Neural progenitor cell (in vitro differentiated cells): ENCODE measurements around the gene GPRIN3. TPM values are rescaled to one million over a fixed set of nuclear protein-coding genes. Genes with fewer than 3 reads are reported as not detected.

Source experiments
- DNase-seq: peaks from one replicate; pipeline ENCODE4 v3.0.0-alpha.2; 2016; ENCODE audit warnings: low spot score
- H2AFZ ChIP-seq: fragments of 200-600 bp; sonication (generic); replicated peaks from 2 replicates; pipeline ENCODE4 v1.6.1; 2016; ENCODE audit warnings: antibody characterized with exemption
- H3F3A ChIP-seq: fragments of 200-600 bp; sonication (generic); 2 replicates; pipeline ENCODE4 v1.6.1; 2016; ENCODE audit warnings: antibody characterized with exemption, low read depth
- H3K27ac ChIP-seq: fragments of 200-600 bp; sonication (generic); 2 replicates; pipeline ENCODE4 v1.5.1; 2016; ENCODE audit warnings: mild to moderate bottlenecking
- H3K27me3 ChIP-seq: fragments of 200-600 bp; sonication (generic); 2 replicates; pipeline ENCODE4 v1.6.1; 2016; ENCODE audit warnings: mild to moderate bottlenecking, moderate library complexity
- H3K36me3 ChIP-seq: fragments of 200-600 bp; sonication (generic); 2 replicates; pipeline ENCODE4 v1.5.1; 2016
- H3K4me1 ChIP-seq: fragments of 200-600 bp; sonication (generic); 2 replicates; pipeline ENCODE4 v1.6.1; 2016; ENCODE audit warnings: mixed run types
- H3K4me2 ChIP-seq: fragments of 200-600 bp; sonication (generic); 2 replicates; pipeline ENCODE4 v1.6.1; 2016
- H3K4me3 ChIP-seq: fragments of 200-600 bp; sonication (generic); 2 replicates; pipeline ENCODE4 v1.5.1; 2016
- H3K79me2 ChIP-seq: fragments of 200-600 bp; sonication (generic); 2 replicates; pipeline ENCODE4 v1.6.1; 2016; ENCODE audit warnings: low read depth
- H3K9ac ChIP-seq: fragments of 200-600 bp; sonication (generic); 2 replicates; pipeline ENCODE4 v1.6.1; 2016
- H3K9me3 ChIP-seq: fragments of 200-600 bp; sonication (generic); 2 replicates; pipeline ENCODE4 v1.5.1; 2016; ENCODE audit warnings: low read depth
- H4K20me1 ChIP-seq: fragments of 200-600 bp; sonication (generic); 2 replicates; pipeline ENCODE4 v1.6.1; 2016; ENCODE audit warnings: low read depth
- H3K27ac Mint-ChIP-seq: 3 replicates; pipeline ENCODE4 v1.8.0; 2021; ENCODE audit warnings: mixed read lengths
- H3K27me3 Mint-ChIP-seq: 2 replicates; pipeline ENCODE4 v1.8.0; 2022; ENCODE audit warnings: low read depth, mild to moderate bottlenecking, inconsistent platforms, moderate library complexity, mixed read lengths; ENCODE audit not compliant: insufficient read depth
- H3K36me3 Mint-ChIP-seq: 3 replicates; pipeline ENCODE4 v1.8.0; 2021; ENCODE audit warnings: mixed read lengths
- H3K4me1 Mint-ChIP-seq: 3 replicates; pipeline ENCODE4 v1.8.0; 2021; ENCODE audit warnings: mixed read lengths
- H3K4me3 Mint-ChIP-seq: 3 replicates; pipeline ENCODE4 v1.8.0; 2021; ENCODE audit warnings: mild to moderate bottlenecking, moderate library complexity, mixed read lengths
- H3K9me3 Mint-ChIP-seq: 3 replicates; pipeline ENCODE4 v1.8.0; 2020; ENCODE audit warnings: mixed read lengths
- EZH2 ChIP-seq: fragments of 200-600 bp; sonication (generic); IDR thresholded peaks from 2 replicates; pipeline ENCODE4 v1.6.1; 2017; ENCODE audit warnings: antibody characterized with exemption, mild to moderate bottlenecking, moderate library complexity
- EZH2phosphoT487 ChIP-seq: fragments of 200-600 bp; sonication (generic); IDR thresholded peaks from 2 replicates; pipeline ENCODE4 v1.6.1; 2017; ENCODE audit warnings: antibody characterized with exemption
- total RNA-seq: library from RNA; depleted of rRNA; stranded (reverse); fragments of >200 nt; gene quantifications from 2 replicates; pipeline ENCODE4 v1.2.3, GENCODE V29; 2015; ENCODE audit warnings: low replicate concordance
- TF ChIP-seq, protein P1 (sequence below): fragments of 200-600 bp; sonication (generic); IDR thresholded peaks from 2 replicates; pipeline ENCODE4 v1.5.1; 2017; ENCODE audit warnings: antibody characterized with exemption, mild to moderate bottlenecking

Gene GPRIN3
- total RNA-seq, 1 donor from 2014 or later = 0.15 TPM

DNA sequence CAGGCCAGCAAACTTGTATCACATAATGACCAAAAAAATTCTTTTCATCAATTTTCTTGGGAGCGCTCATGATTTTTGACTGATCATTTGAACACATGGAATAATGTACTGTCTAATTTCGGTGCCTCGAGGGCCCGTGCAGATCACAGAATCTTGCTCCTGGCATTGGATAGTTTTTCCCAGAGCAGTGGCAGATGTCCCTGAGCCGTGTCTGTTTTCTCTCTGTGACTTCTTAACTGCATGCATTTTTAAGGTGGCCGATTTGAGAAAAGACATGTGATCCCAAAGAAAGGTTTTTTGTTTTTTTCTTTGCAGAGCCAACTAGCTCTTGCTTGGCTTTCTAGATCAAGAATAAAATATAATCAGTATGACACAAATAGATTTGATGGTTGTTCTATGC, 19.7 kb downstream of the GPRIN3 start:
- no peak overlapping the region for H2AFZ ChIP-seq
- H3K9ac ChIP-seq = no peak overlapping the region
- H3K27ac ChIP-seq = no peak overlapping the region
- H3K36me3 ChIP-seq = no peaks in the 10 kb centered on the region
- DNase-seq = no peak
- H3K9me3 ChIP-seq = no peaks in the 10 kb centered on the region
- H3K4me1 ChIP-seq = no peaks in the 10 kb centered on the region
- H3K27ac Mint-ChIP-seq = no peak overlapping the region
- H3K36me3 Mint-ChIP-seq = no peaks in the 10 kb centered on the region
- H3K4me2 ChIP-seq = no peak overlapping the region
- no peaks in the 10 kb centered on the region for H4K20me1 ChIP-seq
- no peaks in the 10 kb centered on the region for H3F3A ChIP-seq
- peaks cover 2% of the 10 kb centered on the region for H3K4me1 Mint-ChIP-seq
- H3K4me3 ChIP-seq = no peak overlapping the region
- no peaks in the 10 kb centered on the region for H3K27me3 ChIP-seq
- H3K4me3 Mint-ChIP-seq = no peak overlapping the region
- no peaks in the 10 kb centered on the region for H3K27me3 Mint-ChIP-seq
- no peaks in the 10 kb centered on the region for H3K79me2 ChIP-seq
- no peaks in the 10 kb centered on the region for H3K9me3 Mint-ChIP-seq
- TF ChIP-seq EZH2phosphoT487 (no peak), EZH2 (no peak)
- TF ChIP-seq, protein P1, sequence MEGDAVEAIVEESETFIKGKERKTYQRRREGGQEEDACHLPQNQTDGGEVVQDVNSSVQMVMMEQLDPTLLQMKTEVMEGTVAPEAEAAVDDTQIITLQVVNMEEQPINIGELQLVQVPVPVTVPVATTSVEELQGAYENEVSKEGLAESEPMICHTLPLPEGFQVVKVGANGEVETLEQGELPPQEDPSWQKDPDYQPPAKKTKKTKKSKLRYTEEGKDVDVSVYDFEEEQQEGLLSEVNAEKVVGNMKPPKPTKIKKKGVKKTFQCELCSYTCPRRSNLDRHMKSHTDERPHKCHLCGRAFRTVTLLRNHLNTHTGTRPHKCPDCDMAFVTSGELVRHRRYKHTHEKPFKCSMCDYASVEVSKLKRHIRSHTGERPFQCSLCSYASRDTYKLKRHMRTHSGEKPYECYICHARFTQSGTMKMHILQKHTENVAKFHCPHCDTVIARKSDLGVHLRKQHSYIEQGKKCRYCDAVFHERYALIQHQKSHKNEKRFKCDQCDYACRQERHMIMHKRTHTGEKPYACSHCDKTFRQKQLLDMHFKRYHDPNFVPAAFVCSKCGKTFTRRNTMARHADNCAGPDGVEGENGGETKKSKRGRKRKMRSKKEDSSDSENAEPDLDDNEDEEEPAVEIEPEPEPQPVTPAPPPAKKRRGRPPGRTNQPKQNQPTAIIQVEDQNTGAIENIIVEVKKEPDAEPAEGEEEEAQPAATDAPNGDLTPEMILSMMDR = no peak

DNA sequence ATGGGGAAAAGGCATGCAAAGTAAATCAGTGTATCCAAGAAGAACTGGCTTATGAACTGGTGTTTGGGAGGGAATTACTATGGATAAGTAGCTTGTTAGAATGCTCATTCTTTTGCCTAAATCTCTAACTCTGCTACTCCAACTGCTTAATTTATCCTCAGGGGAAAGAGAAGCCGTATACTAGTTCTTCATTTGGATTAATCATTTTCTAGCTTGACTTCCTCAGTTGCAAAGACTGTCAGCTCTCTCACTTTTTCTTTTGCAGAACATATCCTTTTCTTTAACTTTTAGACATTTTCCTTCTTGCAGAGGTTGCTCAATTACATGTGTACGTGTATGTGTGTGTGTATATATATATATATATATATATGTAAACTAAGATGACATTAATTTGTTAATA, 21.9 kb downstream of the GPRIN3 start:
- no peaks in the 10 kb centered on the region for H3K36me3 ChIP-seq
- DNase-seq = no peak
- Mint-ChIP-seq H3K36me3 (no peaks in the 10 kb centered on the region), H3K4me1 (peaks cover 2% of the 10 kb centered on the region), H3K27ac (no peak overlapping the region), H3K27me3 (no peaks in the 10 kb centered on the region), H3K4me3 (no peak overlapping the region), H3K9me3 (no peaks in the 10 kb centered on the region)
- no peaks in the 10 kb centered on the region for H3K27me3 ChIP-seq
- H4K20me1 ChIP-seq = no peaks in the 10 kb centered on the region
- H3K27ac ChIP-seq = no peak overlapping the region
- H2AFZ ChIP-seq = no peak overlapping the region
- no peak overlapping the region for H3K9ac ChIP-seq
- no peaks in the 10 kb centered on the region for H3K9me3 ChIP-seq
- no peak overlapping the region for H3K4me2 ChIP-seq
- H3K79me2 ChIP-seq = no peaks in the 10 kb centered on the region
- no peak for TF ChIP-seq EZH2phosphoT487
- TF ChIP-seq, protein P1 = no peak
- no peaks in the 10 kb centered on the region for H3K4me1 ChIP-seq
- H3F3A ChIP-seq = no peaks in the 10 kb centered on the region
- H3K4me3 ChIP-seq = no peak overlapping the region

DNA sequence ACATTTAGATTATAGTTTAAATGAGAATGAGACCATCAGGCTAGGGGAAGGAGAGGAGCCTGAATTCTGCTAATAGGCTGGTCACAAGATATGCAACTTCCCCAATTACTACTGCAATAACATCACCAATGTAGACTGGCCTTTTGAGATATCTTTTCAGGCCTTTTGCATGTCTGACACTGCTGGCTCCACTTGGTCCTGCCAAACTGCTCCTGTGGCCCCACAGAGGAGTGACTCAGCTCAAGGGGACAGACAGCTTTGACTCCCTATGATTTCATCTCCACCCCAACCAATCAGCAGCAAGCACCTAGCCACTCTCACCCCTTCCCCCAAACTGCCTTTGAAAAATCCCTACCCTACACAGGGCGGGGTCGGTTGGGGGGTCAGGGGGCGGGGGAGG, 22.8 kb downstream of the GPRIN3 start:
- no peak overlapping the region for H3K27ac ChIP-seq
- H3F3A ChIP-seq = no peaks in the 10 kb centered on the region
- no peaks in the 10 kb centered on the region for H3K4me1 ChIP-seq
- Mint-ChIP-seq H3K36me3 (no peaks in the 10 kb centered on the region), H3K4me1 (peaks cover 2% of the 10 kb centered on the region), H3K27ac (no peak overlapping the region), H3K27me3 (no peaks in the 10 kb centered on the region), H3K9me3 (no peaks in the 10 kb centered on the region), H3K4me3 (no peak overlapping the region)
- no peak overlapping the region for H3K4me3 ChIP-seq
- no peaks in the 10 kb centered on the region for H4K20me1 ChIP-seq
- H2AFZ ChIP-seq = no peak overlapping the region
- no peaks in the 10 kb centered on the region for H3K36me3 ChIP-seq
- TF ChIP-seq EZH2 (no peak), EZH2phosphoT487 (no peak)
- TF ChIP-seq, protein P1 = no peak
- H3K79me2 ChIP-seq = no peaks in the 10 kb centered on the region
- no peak for DNase-seq
- no peak overlapping the region for H3K4me2 ChIP-seq
- no peak overlapping the region for H3K9ac ChIP-seq
- H3K27me3 ChIP-seq = no peaks in the 10 kb centered on the region
- no peaks in the 10 kb centered on the region for H3K9me3 ChIP-seq

DNA sequence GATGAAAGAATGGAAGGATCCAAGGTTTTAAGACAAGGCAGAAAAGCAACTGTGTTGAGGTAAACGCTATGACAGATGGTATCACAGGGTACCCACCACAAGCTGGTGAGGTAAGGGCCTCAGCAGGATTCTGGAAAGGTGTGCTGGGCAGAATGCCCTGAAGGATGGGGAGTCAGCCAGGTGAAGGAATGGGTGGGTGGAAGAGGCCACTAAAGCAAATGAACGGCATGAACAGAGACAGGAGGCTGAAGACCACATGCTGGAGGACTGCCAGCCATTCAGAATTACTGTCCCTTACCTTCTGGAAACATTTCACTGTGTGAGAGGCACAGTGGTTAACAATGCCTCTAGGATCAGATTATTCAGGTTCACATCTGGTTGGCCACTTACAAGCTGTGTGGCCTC, 23.6 kb downstream of the GPRIN3 start:
- no peaks in the 10 kb centered on the region for H3K27me3 Mint-ChIP-seq
- no peak overlapping the region for H3K27ac Mint-ChIP-seq
- H3K4me3 Mint-ChIP-seq = no peak overlapping the region

More for the DNA sequence above, 23.6 kb downstream of the GPRIN3 start:
- Histone ChIP-seq H2AFZ (no peak overlapping the region), H3K4me1 (no peaks in the 10 kb centered on the region), H3K27ac (no peak overlapping the region), H3K79me2 (no peaks in the 10 kb centered on the region), H3K36me3 (no peaks in the 10 kb centered on the region), H4K20me1 (no peaks in the 10 kb centered on the region), H3K9ac (no peak overlapping the region), H3K9me3 (no peaks in the 10 kb centered on the region), H3K4me2 (no peak overlapping the region), H3K4me3 (no peak overlapping the region), H3K27me3 (no peaks in the 10 kb centered on the region), H3F3A (no peaks in the 10 kb centered on the region)
- peaks cover 2% of the 10 kb centered on the region for H3K4me1 Mint-ChIP-seq
- TF ChIP-seq EZH2 (no peak), EZH2phosphoT487 (no peak)
- TF ChIP-seq, protein P1 = no peak
- DNase-seq = no peak
- no peaks in the 10 kb centered on the region for H3K36me3 Mint-ChIP-seq
- H3K9me3 Mint-ChIP-seq = no peaks in the 10 kb centered on the region
